Ovary (tissue), 3 donors: Measurements from ENCODE around the gene HOXA6.

Experiments
- EP300 ChIP-seq: sonication (generic); formaldehyde crosslinking; IDR thresholded peaks from one replicate; pipeline ENCODE4 v1.6.1; 2017; ENCODE audit warnings: antibody characterized with exemption
- POLR2A ChIP-seq: fragments of 450-650 bp; IDR thresholded peaks from one replicate; pipeline ENCODE4 v1.6.1; 2017; ENCODE audit warnings: antibody characterized with exemption, mild to moderate bottlenecking, moderate library complexity
- TF ChIP-seq, protein P1 (sequence below), 3 donors: fragments of 450-650 bp in 2 of 3; fragments of 200-600 bp in 1 of 3; IDR thresholded peaks; one replicate each; pipeline versions ENCODE4 v1.5.1 to v1.8.0; 2016 to 2022; ENCODE audit warnings: antibody characterized with exemption in 3 of 3, mild to moderate bottlenecking in 1 of 3
- donor health status: DM: no; HTN: no; CAD: no.

DNA sequence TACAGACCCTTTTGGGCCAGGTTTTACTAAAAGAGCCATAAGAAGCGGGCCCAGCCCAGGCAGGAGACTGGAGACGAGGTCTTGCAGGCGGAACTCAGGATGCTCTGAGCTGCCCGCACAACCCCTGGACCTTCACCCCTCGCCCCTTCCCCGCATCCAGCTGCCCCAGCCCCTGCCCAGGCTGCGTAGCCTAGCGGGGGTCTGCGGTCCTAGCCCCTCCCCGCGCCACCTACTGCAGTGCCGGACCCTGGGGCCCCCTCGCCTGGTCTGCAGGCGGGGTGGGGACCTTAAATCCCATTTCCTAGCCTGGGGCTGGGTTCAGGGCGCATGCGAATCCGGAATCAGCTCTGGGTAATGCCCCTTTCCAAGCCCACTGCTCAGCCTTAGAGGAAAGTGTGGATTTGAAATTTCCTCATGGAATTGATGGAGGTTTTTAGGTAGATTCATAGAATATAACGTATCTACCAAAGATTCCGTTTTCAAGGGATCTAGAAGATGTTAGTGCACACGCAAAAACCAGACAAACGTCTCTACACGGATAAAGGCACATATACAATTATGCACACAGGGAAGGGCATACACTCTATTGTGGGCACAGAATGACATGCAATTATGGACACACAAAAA is 5.4 kb upstream of the HOXA6 start:
- TF ChIP-seq EP300 = no peak
- TF ChIP-seq, protein P1, sequence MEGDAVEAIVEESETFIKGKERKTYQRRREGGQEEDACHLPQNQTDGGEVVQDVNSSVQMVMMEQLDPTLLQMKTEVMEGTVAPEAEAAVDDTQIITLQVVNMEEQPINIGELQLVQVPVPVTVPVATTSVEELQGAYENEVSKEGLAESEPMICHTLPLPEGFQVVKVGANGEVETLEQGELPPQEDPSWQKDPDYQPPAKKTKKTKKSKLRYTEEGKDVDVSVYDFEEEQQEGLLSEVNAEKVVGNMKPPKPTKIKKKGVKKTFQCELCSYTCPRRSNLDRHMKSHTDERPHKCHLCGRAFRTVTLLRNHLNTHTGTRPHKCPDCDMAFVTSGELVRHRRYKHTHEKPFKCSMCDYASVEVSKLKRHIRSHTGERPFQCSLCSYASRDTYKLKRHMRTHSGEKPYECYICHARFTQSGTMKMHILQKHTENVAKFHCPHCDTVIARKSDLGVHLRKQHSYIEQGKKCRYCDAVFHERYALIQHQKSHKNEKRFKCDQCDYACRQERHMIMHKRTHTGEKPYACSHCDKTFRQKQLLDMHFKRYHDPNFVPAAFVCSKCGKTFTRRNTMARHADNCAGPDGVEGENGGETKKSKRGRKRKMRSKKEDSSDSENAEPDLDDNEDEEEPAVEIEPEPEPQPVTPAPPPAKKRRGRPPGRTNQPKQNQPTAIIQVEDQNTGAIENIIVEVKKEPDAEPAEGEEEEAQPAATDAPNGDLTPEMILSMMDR (IDR thresholded peaks at IDR 0.05) = no peak
- TF ChIP-seq POLR2A = no peak
